OCI-LY3 (cell line): ENCODE results near the gene SPATA12.

ENCODE experiments used
- H2AFZ ChIP-seq: fragments of 200-600, 300-600 bp; shearing (Covaris generic); 2 replicates; pipeline ENCODE4 v1.6.0; 2014; ENCODE audit warnings: antibody characterized with exemption, low read depth, low read length
- H3K27ac ChIP-seq: fragments of 200-600, 300-600 bp; sonication (generic); 2 replicates; pipeline ENCODE4 v1.5.1; 2014; ENCODE audit warnings: mild to moderate bottlenecking, low read length, moderate library complexity, mixed read lengths
- H3K27me3 ChIP-seq: fragments of 200-600, 300-600 bp; sonication (generic); 2 replicates; pipeline ENCODE4 v1.6.1; 2014; ENCODE audit warnings: low read depth, low read length, mixed read lengths
- H3K36me3 ChIP-seq: fragments of 200-600, 300-600 bp; sonication (generic); replicated peaks from 2 replicates; pipeline ENCODE3; 2014; ENCODE audit warnings: low read depth, low read length, mixed read lengths
- H3K4me1 ChIP-seq: fragments of 300-600, 200-600 bp; sonication (generic); 2 replicates; pipeline ENCODE4 v1.6.1; 2014; ENCODE audit warnings: low read length, mixed read lengths
- H3K4me2 ChIP-seq: fragments of 200-600, 300-600 bp; sonication (generic); 2 replicates; pipeline ENCODE4 v1.6.1; 2014; ENCODE audit warnings: low read length, mixed read lengths
- H3K4me3 ChIP-seq: fragments of 300-600, 200-600 bp; sonication (generic); 2 replicates; pipeline ENCODE4 v1.5.1; 2014; ENCODE audit warnings: antibody characterized with exemption, mild to moderate bottlenecking, low read length, moderate library complexity
- H3K79me2 ChIP-seq: fragments of 300-600, 200-600 bp; shearing (Covaris generic); 2 replicates; pipeline ENCODE4 v1.6.1; 2014; ENCODE audit warnings: mild to moderate bottlenecking, low read length, mixed read lengths
- H3K9ac ChIP-seq: fragments of 300-600, 200-600 bp; shearing (Covaris generic); 2 replicates; pipeline ENCODE4 v1.6.0; 2014; ENCODE audit warnings: mild to moderate bottlenecking, low read length, moderate library complexity
- H3K9me3 ChIP-seq: fragments of 200-600, 300-600 bp; shearing (Covaris generic); 2 replicates; pipeline ENCODE4 v1.6.1; 2014; ENCODE audit warnings: low read length, mixed read lengths; ENCODE audit not compliant: insufficient read depth
- H4K20me1 ChIP-seq: fragments of 200-600, 300-600 bp; sonication (generic); 2 replicates; pipeline ENCODE4 v1.6.1; 2016; ENCODE audit warnings: low read length, mixed read lengths; ENCODE audit not compliant: insufficient read depth
- EZH2phosphoT487 ChIP-seq: fragments of 200-600 bp; shearing (Covaris generic); IDR thresholded peaks from 2 replicates; pipeline ENCODE4 v1.6.1; 2018; ENCODE audit warnings: antibody characterized with exemption, mixed run types, low read depth
- TF ChIP-seq, protein P1 (sequence below): fragments of 200-600, 300-600 bp; sonication (generic); IDR thresholded peaks from 2 replicates; pipeline ENCODE4 v1.5.1; 2014; ENCODE audit warnings: antibody characterized with exemption, low read length, low read depth

Gene SPATA12

DNA sequence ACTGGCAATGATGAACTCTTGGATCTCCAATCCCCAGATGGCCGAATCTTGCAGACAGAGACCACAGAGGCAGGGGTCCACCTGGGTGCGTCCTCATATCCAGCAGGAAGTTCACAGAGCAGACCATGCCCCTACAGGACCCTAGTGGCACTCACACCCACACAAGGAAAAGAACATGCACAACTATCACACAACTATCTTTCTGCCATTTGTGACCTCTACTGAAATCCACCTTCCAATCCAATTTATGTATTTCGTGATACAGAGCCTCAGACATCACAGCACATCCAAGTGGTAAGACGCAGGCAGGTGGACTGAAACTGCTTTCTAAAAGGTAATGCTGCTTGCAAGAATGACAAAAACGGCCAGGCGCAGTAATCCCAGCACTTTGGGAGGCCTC is 44.6 kb upstream of the SPATA12 start:
- no peak for TF ChIP-seq EZH2phosphoT487
- TF ChIP-seq, protein P1, sequence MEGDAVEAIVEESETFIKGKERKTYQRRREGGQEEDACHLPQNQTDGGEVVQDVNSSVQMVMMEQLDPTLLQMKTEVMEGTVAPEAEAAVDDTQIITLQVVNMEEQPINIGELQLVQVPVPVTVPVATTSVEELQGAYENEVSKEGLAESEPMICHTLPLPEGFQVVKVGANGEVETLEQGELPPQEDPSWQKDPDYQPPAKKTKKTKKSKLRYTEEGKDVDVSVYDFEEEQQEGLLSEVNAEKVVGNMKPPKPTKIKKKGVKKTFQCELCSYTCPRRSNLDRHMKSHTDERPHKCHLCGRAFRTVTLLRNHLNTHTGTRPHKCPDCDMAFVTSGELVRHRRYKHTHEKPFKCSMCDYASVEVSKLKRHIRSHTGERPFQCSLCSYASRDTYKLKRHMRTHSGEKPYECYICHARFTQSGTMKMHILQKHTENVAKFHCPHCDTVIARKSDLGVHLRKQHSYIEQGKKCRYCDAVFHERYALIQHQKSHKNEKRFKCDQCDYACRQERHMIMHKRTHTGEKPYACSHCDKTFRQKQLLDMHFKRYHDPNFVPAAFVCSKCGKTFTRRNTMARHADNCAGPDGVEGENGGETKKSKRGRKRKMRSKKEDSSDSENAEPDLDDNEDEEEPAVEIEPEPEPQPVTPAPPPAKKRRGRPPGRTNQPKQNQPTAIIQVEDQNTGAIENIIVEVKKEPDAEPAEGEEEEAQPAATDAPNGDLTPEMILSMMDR = no peak
- H2AFZ ChIP-seq = no peak overlapping the region

DNA sequence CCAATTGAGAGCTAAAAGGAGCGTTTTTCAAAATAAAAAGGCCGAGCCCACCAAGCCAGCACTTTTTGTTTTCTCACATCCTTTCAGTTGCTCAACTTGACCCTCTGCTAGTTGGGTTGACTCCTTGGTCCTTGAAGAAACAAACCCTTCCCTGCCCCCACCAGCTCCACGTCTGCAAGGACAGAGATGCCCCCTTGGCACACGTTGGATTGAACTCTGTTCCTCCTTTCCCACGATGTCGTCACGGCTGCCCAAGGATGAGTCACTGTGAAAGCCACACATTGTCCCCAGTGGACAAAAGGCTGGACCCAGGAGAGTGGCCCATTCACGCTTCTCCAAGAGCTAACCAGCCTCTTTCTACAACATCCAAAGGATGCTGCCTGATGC is 43.0 kb upstream of the SPATA12 start:
- Histone ChIP-seq H3K27me3 (no peaks in the 10 kb centered on the region), H4K20me1 (no peaks in the 10 kb centered on the region), H3K27ac (no peak overlapping the region), H3K4me1 (peaks cover 34% of the 10 kb centered on the region), H3K79me2 (no peaks in the 10 kb centered on the region), H3K36me3 (no peaks in the 10 kb centered on the region), H2AFZ (no peak overlapping the region), H3K4me2 (peak overlapping the region; percentile 47; the same call in 1 of the 2 replicates), H3K4me3 (no peak overlapping the region), H3K9me3 (no peaks in the 10 kb centered on the region), H3K9ac (no peak overlapping the region)
- TF ChIP-seq EZH2phosphoT487 = no peak
- TF ChIP-seq, protein P1 = no peak

More for the DNA sequence above, 44.6 kb upstream of the SPATA12 start:
- Histone ChIP-seq H3K4me3 (no peak overlapping the region), H3K4me2 (no peak overlapping the region), H3K79me2 (no peaks in the 10 kb centered on the region), H3K9ac (no peak overlapping the region), H4K20me1 (no peaks in the 10 kb centered on the region), H3K36me3 (no peaks in the 10 kb centered on the region), H3K9me3 (no peaks in the 10 kb centered on the region), H3K27ac (no peak overlapping the region), H3K27me3 (no peaks in the 10 kb centered on the region), H3K4me1 (peaks cover 34% of the 10 kb centered on the region)

DNA sequence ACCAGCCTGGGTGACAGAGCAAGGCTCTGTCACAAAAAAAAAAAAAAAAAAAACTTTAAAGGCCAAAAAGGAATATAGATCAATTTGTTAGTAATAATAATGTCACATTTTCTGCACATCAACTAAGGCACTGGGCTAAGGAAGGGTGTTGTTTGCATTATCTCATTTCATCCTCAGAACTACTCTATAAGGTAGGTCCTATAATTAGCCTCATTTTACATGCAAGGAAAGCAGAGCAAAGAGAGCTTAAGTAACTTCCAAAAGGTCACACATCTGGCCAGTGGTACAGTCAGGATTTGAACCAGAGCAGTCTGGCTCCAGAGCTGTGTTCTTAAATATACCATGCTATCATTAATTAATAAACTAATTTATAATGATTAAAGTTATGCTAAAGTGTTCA is 42.2 kb upstream of the SPATA12 start:
- Histone ChIP-seq H3K9ac (no peak overlapping the region), H3K9me3 (no peaks in the 10 kb centered on the region), H3K27me3 (no peaks in the 10 kb centered on the region), H3K4me3 (no peak overlapping the region), H2AFZ (no peak overlapping the region), H3K79me2 (no peaks in the 10 kb centered on the region), H3K4me2 (peak overlapping the region; percentile 62), H3K4me1 (peaks cover 34% of the 10 kb centered on the region), H4K20me1 (no peaks in the 10 kb centered on the region), H3K36me3 (no peaks in the 10 kb centered on the region), H3K27ac (no peak overlapping the region)
- TF ChIP-seq EZH2phosphoT487 = no peak
- TF ChIP-seq, protein P1 = no peak

DNA sequence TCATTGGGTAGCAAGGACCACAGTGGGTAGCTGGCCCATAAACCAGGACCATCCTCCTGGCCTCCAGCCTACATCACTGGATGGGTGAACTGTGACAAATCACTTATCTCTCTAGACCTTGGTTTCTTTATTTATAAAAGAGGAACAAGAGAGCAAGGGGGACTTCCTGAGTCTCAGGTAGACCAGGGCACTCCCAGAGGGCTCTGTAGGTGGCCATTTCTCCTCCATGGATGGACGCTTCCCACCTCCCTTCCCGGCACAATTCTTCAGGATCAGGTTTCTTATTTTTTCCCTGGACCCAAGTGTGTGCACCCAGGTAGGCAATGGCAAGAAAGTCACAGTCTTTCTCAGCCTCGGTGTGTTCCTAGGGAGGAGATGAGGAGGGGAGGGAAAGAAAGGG is 41.4 kb upstream of the SPATA12 start:
- TF ChIP-seq, protein P1 = no peak
- no peak for TF ChIP-seq EZH2phosphoT487
- H3K27me3 ChIP-seq = no peaks in the 10 kb centered on the region
- H3K4me1 ChIP-seq = peaks cover 34% of the 10 kb centered on the region
- peak overlapping the region; percentile 62 for H3K4me2 ChIP-seq
- no peak overlapping the region; the same call in 1 of the 2 replicates for H3K9ac ChIP-seq
- H3K36me3 ChIP-seq = no peaks in the 10 kb centered on the region
- H4K20me1 ChIP-seq = no peaks in the 10 kb centered on the region
- no peaks in the 10 kb centered on the region for H3K9me3 ChIP-seq
- H3K79me2 ChIP-seq = no peaks in the 10 kb centered on the region
- H3K4me3 ChIP-seq = peak overlapping the region; percentile 50
- 0 out of 2 replicates have a peak overlapping the region, but pooled peaks have one; percentile 39 for H2AFZ ChIP-seq
- H3K27ac ChIP-seq = no peak overlapping the region
